GM10847 (cell line): ENCODE results near the gene TJP1.

Experiments
- POLR2A ChIP-seq: IDR thresholded peaks from 2 replicates; pipeline ENCODE4 v1.6.1; 2011; ENCODE audit not compliant: insufficient read length; ENCODE audit errors: extremely low read depth

Gene TJP1

DNA sequence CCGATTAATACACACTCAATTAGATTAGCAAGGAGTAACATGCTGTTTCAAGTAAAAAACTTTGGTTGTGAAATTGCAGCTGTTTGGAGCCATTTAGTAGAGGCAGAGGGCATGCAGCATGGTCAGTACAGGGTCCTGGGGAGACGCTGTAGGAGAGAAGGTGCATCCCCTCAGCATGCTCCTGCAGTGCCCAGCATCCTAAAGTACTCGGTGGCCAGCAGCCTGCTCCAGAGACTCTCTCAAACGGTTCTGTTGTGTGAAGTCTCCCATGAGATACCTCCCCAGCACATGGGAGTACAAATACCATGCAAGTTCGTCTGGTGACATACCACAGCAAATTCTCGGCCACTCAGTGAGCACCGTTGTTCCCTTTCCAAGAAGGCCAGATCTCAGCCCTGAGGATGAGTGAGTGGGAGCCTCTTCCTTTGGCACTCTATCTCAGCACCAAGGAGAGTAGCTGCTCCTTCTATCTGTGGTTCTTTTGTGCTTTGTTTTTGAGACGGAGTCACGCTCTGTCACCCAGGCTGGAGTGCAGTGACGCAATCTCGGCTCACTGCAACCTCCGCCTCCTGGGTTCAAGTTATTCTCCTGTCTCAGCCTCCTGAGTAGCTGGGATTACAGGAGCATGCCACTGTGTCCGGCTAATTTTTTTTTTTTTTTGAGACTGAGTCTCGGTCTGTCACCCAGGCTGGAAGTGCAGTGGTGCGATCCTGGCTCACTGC is 72.7 kb downstream of the TJP1 start:
- TF ChIP-seq POLR2A, result no peak

- TF ChIP-seq POLR2A, result no peak
Observed at GRCh38 chr15:29747837-29748417, 74.3 kb downstream of the TJP1 start.

- TF ChIP-seq POLR2A, result no peak
Observed at GRCh38 chr15:29743475-29743874, 78.8 kb downstream of the TJP1 start.

DNA sequence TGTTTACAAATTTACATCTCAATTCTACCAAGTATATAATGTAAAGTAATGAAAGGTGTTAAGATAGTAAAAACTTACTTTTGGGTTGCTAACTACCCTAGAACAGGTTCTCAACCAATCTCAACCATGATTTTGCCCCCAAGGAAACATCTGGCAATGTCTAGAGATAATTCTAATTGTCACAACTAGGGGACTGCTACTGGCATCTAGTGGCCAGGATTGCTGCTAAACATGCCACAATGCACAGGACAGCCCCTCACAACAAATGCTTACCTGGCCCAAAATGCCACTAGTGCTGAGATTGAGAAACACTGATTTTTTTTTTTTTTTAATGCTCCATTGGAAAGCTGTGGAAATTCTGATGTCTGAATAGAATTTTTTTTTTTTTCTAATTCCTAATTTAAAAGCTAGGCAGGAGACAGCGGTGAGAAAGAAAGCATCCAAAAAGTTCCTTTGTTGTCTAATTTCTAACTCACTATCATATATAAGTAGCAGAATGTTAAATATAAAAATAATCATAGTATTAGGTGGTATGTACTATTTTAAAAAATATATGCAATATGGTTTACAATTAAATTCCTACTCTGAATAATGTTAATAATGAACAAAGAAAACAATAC is 81.5 kb downstream of the TJP1 start:
- TF ChIP-seq POLR2A, result no peak

- no peak for TF ChIP-seq POLR2A
Observed at GRCh38 chr15:29736744-29737020, 85.6 kb downstream of the TJP1 start.

DNA sequence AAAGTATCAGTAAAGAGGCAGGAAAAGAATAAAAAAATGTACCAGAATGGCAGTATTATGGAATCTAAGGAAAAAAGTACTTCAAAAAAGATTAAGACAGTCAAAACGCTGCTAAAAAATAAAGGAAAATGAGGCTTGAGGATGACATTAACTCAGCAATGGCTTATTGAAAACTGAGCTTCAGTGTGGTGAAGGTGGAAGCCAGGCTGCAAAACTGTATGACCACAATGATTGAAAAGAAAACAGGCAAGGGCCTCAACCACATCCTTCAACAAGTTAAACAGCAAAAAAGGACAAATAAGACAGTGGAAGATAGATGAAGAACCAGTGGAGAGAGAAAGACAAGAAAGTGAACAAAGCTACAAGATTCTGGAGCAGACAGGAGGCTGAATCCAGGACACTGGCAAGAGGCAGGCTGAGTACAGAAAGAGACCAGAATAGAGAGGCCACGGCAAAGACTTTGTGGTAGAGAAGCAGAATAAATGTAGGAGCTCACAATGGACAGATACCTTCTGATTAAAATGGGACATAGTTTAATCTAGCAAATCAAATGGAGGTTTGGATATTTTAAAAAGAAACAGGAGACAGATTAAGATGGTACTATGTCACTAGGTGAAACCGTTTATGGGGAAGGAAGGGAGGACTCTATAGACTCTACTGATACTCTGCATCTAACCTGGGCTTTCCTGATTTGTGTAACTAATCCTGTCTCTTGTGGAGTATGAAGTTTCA is 86.1 kb downstream of the TJP1 start:
- no peak for TF ChIP-seq POLR2A

- no peak for TF ChIP-seq POLR2A
Observed at GRCh38 chr15:29734917-29735572, 87.2 kb downstream of the TJP1 start.

DNA sequence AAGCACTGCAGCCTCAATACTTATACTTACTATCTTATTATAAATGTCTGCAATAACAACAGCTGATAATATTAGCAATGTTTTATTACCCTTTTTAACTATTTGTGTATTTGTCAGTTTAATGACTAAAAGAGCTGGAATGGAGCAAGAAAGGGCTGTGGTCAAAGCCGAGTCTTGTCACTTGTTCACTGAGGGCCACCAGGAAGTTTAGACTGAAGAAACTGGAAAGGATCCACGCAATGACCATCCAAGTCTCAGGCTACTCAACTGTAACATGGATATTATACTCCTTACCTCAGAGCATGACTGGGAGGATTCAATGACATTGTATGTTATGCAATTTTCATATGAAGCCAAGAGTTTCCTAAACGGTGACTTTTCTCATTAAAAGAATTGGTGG is 90.4 kb downstream of the TJP1 start:
- no peak for TF ChIP-seq POLR2A

GRCh38 chr15:29728418-29728817 is 93.8 kb downstream of the TJP1 start:
- TF ChIP-seq POLR2A, result no peak

- no peak for TF ChIP-seq POLR2A
Observed at GRCh38 chr15:29727871-29728270, 94.4 kb downstream of the TJP1 start.

DNA sequence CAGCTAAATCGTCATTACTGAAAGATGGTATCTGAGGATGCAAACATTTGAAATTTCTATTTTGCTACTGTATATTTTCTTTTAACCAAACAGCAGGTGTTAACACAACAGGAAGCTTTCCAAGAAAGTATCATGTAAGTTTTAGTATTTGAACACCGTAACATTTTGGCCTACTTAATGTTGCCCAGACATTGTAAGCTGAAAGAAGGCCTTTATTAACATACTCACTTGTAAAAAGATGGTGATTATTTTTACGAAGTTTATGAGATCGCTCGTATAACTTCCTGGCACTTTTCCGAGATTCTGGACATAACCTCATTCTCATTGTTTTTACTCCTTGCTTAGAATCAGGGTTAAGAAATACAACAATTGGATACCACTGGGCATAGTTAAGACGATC is 95.7 kb downstream of the TJP1 start:
- no peak for TF ChIP-seq POLR2A

DNA sequence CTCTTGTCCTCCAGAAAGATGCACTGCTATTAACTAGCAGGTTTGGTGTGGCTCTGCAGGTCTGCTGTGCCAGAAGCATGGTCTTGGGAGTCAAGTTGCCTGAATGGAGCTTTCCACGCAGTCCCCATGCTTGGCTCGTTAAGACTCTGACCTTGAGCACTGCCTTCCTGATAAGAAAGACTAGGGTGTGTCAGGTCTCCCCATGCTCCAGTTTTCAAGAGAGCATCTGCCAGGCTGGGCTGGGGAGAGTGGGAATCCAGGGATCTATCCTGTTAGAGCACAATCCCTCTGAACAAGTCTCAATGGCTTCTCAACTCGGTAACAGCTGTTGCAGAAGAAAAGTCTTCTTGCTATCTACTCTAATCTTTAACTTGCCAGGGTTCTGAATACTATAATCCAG is 98.2 kb downstream of the TJP1 start:
- no peak for TF ChIP-seq POLR2A

- TF ChIP-seq POLR2A, result no peak
Observed at GRCh38 chr15:29713784-29714183, 108.5 kb downstream of the TJP1 start.

- no peak for TF ChIP-seq POLR2A
Observed at GRCh38 chr15:29712149-29712885, 110.0 kb downstream of the TJP1 start.

- no peak for TF ChIP-seq POLR2A
Observed at GRCh38 chr15:29711531-29711930, 110.7 kb downstream of the TJP1 start.
